GM04503 (cell line): Measurements from ENCODE around the gene SUV39H2.
"Not testable (repeated sequence)": the region's sequence is repeated elsewhere in the genome, so short reads cannot be mapped to it uniquely, and the experiment has no call there.

ENCODE experiments used
- DNase-seq: peaks from one replicate; pipeline ENCODE4 v3.0.0-alpha.2; 2012; ENCODE audit warnings: low read depth

SUV39H2 gene

DNA sequence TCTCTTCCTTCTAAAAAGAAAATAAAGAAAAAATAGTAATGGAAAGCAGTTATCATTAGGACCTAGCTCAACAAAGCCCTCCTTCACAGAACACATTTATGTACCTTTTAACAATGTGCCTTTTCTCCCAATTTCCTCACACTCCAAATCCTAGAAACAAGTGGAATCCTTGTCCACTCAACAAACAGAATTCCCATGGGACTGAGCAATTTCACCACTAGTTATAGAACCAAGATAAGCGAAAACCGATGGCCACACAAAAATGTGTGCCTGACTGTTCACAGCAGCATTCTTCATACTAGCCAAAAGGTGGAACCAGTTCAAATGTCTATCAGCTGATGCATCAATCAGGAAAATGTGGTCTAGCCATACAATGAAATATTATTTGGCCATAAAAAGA is 57.9 kb downstream of the SUV39H2 start:
- no peak for DNase-seq

DNA sequence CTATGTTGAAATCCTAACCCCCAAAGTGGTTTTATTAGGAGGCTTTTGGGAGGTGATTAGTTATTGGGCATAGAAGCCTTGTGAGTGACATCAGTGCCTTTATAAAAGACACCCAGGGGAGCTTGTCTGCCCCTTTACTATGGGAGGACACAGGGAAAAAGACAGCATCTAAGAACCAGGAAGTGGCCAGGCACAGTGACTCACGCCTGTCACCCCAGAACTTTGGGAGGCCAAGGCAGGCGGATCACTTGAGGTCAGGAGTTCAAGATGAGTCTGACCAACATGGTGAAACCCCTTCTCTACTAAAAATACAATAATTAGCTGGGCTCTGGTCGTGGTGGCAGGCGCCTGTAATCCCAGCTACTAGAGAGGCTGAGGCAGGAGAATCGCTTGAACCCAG is 60.3 kb downstream of the SUV39H2 start:
- peak; percentile 0 for DNase-seq

DNA sequence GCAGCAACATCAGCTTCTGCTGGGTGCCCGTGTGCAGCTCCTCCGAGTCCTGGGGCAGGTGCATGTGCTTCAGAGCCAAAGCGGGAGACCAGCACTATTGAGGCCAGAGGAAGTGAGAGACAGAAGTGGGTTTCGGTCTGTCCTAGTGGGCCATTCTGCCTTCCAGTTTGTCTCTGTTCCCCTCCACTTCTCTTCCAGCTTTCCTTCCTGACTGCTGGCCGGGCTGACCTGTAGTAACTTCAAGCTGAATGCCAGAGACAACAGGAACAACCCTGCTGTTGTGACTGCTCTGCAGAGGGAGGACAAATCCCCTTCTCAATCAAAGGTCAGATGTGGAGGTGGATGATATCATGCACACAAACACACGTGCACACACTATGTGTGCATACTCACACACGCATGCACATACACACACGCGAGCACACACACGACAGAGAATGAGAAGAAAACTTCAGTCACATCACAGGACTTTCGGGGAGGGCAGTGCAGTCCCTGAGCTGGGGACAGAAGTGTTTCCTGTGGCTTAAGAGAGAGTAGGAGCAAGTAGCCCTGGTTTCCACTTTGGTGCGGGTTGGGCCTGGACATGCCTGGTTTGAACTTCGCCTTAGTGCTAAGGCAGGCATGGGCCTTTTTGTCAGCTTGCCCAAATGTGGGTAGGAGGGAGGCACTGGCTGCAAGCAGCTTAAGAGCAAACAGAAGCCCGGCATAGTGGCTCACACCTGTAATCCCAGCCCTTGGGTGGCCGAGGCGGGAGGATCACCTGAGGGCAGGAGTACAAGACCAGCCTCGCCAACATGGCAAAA is 63.7 kb downstream of the SUV39H2 start:
- DNase-seq = not testable (repeated sequence)

DNA sequence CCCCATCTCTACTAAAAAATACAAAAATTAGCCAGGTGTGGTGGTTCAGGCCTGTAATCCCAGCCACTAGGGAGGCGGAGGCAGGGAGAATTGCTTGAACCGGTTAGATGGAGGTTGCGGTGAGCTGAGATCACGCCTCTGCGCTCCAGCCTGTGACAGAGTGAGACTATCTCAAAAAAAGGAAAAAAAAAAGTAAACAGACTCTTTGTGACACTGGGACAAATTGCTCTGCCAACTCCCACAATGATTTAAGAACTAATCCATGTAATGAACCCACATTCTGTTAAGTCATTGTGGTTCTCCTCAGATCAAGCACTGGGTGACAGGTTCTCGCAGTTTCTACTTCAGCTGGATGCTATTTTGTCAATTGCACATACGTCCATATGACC is 64.3 kb downstream of the SUV39H2 start:
- DNase-seq = not testable (repeated sequence)

DNA sequence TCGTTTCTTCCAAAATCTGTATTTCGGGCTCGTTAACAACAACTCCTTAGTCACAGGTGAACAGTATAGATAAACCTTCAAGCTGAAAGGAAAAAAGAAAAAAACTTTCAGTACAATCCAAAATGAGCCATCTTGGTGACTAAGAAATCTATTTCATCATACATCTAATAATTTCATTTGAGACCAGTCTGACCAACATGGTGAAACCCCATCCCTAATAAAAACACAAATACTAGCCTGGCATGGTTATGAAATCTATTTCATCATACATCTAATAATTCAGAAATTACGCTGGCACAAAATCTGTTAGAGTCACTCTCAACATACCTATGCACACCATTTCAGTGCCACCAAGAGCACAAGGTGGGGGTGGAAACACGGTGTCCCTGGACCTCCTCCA is 66.4 kb downstream of the SUV39H2 start:
- DNase-seq = no peak

DNA sequence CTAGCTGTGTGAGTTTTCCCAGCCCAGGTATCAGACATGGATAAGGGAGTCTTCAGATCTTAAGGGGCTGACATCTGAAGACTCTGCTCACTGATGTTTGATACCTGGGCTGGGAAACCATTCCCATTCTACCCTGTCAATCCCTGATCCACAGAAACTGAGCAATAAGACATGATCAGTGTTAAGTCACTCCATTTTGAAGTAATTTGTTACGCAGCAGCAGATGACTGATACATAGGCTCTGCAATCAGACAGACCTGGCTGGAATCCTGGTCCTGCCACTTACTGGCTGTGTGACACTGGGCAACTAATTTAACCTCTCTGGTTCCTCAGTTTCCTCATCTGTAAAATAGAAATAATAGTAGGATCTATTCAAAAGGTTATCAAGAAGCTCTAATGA is 68.6 kb downstream of the SUV39H2 start:
- no peak for DNase-seq

DNA sequence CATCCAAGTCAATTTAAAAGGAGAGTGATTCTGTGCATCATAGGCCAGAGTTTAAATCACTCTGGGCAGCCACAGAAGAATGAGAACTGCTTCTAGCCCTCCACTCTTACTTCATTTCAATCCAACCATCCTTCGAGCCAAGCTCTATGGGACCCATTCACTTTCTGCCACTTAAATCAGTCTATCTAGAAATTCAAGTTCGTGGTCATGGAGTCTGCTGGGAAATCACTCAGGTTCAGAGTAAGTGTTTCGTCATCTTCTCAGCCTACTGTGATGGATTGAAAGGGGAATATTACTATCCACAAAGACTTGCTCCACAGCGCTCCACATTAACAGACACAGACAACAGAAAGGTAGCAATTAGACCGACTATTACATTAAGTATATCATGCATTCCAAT is 70.6 kb downstream of the SUV39H2 start:
- no peak for DNase-seq

DNA sequence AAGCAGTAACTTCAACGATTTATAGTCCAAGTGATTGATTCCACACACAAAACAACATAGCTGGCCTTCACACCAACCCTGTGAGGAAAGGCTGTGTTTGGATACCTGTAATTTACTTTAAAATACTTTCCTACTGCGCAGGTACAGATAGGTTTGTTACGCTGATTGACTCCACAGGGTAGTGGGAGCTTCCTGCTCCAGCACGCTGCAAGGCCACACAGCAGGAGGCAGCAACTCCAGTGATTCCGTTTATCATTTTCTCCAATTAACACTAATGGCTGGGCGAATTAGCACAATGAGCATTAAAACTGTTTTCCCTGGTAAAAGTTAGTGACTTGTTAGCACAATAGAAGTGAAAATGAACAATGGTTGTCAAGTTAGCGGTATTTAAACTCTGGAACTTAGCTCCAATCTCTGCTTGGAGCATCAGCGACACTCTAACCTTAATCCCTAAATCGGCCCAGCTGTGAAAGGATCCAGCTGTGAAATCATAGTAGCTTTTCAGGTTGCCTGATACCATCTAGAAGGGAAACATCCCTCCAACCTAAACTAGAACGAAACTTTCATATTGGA is 74.3 kb downstream of the SUV39H2 start:
- peak; percentile 11 for DNase-seq

DNA sequence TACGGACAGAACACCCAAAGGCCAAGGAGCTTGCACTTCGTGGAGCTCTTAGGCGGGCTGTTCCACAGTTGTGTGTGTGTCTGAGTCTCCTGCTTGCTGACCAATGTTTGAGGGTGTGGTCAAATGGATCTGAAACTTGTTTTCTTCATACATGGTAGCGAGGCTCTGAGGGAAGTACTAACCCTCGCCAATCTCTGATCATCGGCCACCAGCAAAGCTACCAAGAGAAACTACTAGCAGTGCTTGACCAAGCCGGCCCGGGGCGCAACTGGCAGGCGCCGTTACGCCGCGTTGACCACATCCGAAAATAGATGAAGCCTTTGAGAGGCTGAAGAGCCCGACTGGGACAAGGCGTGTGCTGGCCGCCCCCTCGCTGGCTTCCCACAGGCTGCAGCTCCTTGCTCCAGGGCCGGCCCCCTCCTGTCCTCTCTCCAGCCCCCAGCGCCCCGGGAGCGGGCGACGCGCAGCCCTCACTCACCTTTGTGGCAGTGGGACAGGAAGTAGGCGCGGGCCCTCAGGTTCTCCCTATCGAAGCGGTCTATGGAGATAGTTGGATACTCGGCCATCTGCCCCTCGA is 74.8 kb downstream of the SUV39H2 start:
- DNase-seq = peak; percentile 28
